PC-3 (cell line): Measurements from ENCODE around the gene ZRANB3. TPM values are rescaled to one million over a fixed set of nuclear protein-coding genes. Genes with fewer than 3 reads are reported as not detected.

Experiments
- ATAC-seq: fragments of 200-7000 bp; cut with Tn5 transposase; 2 replicates; pipeline ENCODE4 v1.9.1; 2020; ENCODE audit warnings: mild to moderate bottlenecking, moderate library complexity
- BruUV-seq: library from RNA; stranded (reverse); fragments of 400-500 nt; replicated peaks from 2 replicates; lab custom pipeline; 2021; lab: Mats Ljungman, UMichigan
- CTCF ChIA-PET: fragments of 300-600 bp; sonication (Branson Sonifier 250); formaldehyde crosslinking; loops from one replicate; lab custom pipeline; 2022; ENCODE audit warnings: antibody characterized with exemption; lab: Charles Lee
- POLR2A ChIA-PET: fragments of 300-600 bp; sonication (Branson Sonifier 250); formaldehyde crosslinking; loops from one replicate; lab custom pipeline; 2022; ENCODE audit warnings: antibody characterized with exemption; ENCODE audit not compliant: unreplicated experiment; lab: Charles Lee
- DNase-seq: peaks from one replicate; pipeline ENCODE4 v3.0.0-alpha.2; 2015
- H2AFZ ChIP-seq: fragments of 300-600 bp; sonication (generic); 2 replicates; pipeline ENCODE4 v1.6.0; 2016; ENCODE audit warnings: antibody characterized with exemption, low read length
- H3F3A ChIP-seq: fragments of 300-600 bp; sonication (generic); one replicate; pipeline ENCODE4 v1.6.0; 2017; ENCODE audit warnings: antibody characterized with exemption, low read length, control low read depth, mild to moderate bottlenecking; ENCODE audit not compliant: unreplicated experiment
- H3K27ac ChIP-seq: fragments of 300-600 bp; sonication (generic); 2 replicates; pipeline ENCODE4 v1.5.1; 2016; ENCODE audit warnings: mild to moderate bottlenecking, low read length
- H3K27me3 ChIP-seq: fragments of 300-600 bp; sonication (generic); 2 replicates; pipeline ENCODE4 v1.6.1; 2016; ENCODE audit warnings: low read length, mixed read lengths
- H3K36me3 ChIP-seq: fragments of 300-600 bp; sonication (generic); 2 replicates; pipeline ENCODE4 v1.6.1; 2016; ENCODE audit warnings: low read depth, mixed run types, low read length, mixed read lengths
- H3K4me1 ChIP-seq: fragments of 300-600 bp; sonication (generic); 2 replicates; pipeline ENCODE4 v1.5.1; 2016; ENCODE audit warnings: low read length; ENCODE audit not compliant: insufficient read depth
- H3K4me2 ChIP-seq: fragments of 300-600 bp; sonication (generic); 2 replicates; pipeline ENCODE4 v1.6.0; 2016; ENCODE audit warnings: low read length
- H3K4me3 ChIP-seq: fragments of 300-600 bp; sonication (generic); 2 replicates; pipeline ENCODE4 v1.5.1; 2016; ENCODE audit warnings: mild to moderate bottlenecking, low read length, mixed read lengths
- H3K79me2 ChIP-seq: fragments of 300-600 bp; sonication (generic); 2 replicates; pipeline ENCODE4 v1.6.1; 2017; ENCODE audit warnings: low read length, mixed read lengths
- H3K9ac ChIP-seq: fragments of 300-600 bp; sonication (generic); 2 replicates; pipeline ENCODE4 v1.6.0; 2016; ENCODE audit warnings: mild to moderate bottlenecking, low read length
- H3K9me2 ChIP-seq: fragments of 300-600 bp; sonication (generic); replicated peaks from 2 replicates; pipeline ENCODE4 v1.6.1; 2016; ENCODE audit warnings: mixed run types, low read length, mixed read lengths
- H3K9me3 ChIP-seq: fragments of 300-600 bp; sonication (generic); 2 replicates; pipeline ENCODE4 v1.6.1; 2016; ENCODE audit warnings: low read length, mixed read lengths
- H4K20me1 ChIP-seq: fragments of 300-600 bp; sonication (generic); 2 replicates; pipeline ENCODE4 v1.6.1; 2016; ENCODE audit warnings: low read length, mixed read lengths
- CTCF ChIP-seq: fragments of 300-600 bp; sonication (generic); conservative IDR thresholded peaks from 2 replicates; pipeline ENCODE4 v1.5.1; 2017; ENCODE audit warnings: antibody characterized with exemption, low read depth, mild to moderate bottlenecking, low read length
- EZH2 ChIP-seq: fragments of 300-600 bp; sonication (generic); IDR thresholded peaks from one replicate; pipeline ENCODE4 v1.6.1; 2017; ENCODE audit warnings: antibody characterized with exemption, mild to moderate bottlenecking, low read length; ENCODE audit not compliant: unreplicated experiment
- EZH2phosphoT487 ChIP-seq: fragments of 300-600 bp; sonication (generic); IDR thresholded peaks from 2 replicates; pipeline ENCODE4 v1.6.1; 2018; ENCODE audit warnings: mild to moderate bottlenecking, antibody characterized with exemption, low read length, borderline replicate concordance
- intact Hi-C: fragments of 100-400 bp; cut with micrococcal nuclease; formaldehyde crosslinking; loops from 2 replicates; pipeline ENCODE4 v1.9.0; 2023
- total RNA-seq: library from RNA; depleted of rRNA; stranded (reverse); fragments of >200 nt; gene quantifications from 2 replicates; pipeline ENCODE4 v1.2.3, GENCODE V29; 2014

ZRANB3 gene
- total RNA-seq, 1 experiment from 2014 or later, result 8.6 TPM

- POLR2A ChIA-PET, result no interaction called here
- H3K9ac ChIP-seq, result peak overlapping the region; percentile 7; the same call in 1 of the 2 replicates
- DNase-seq (peak; percentile 73), ATAC-seq (peak; percentile 12)
- H2AFZ ChIP-seq, result no peak overlapping the region
- BruUV-seq, result no TSS peak
- H3K79me2 ChIP-seq, result no peaks in the 10 kb centered on the region
- no peaks in the 10 kb centered on the region for H3K27me3 ChIP-seq
- CTCF ChIA-PET, result no interaction called here
- H3K9me3 ChIP-seq, result no peaks in the 10 kb centered on the region
- H4K20me1 ChIP-seq, result no peaks in the 10 kb centered on the region
- H3K4me2 ChIP-seq, result peak overlapping the region; percentile 38; the same call in 1 of the 2 replicates
- H3K36me3 ChIP-seq, result no peaks in the 10 kb centered on the region
- intact Hi-C loops, result loop anchor here (1.0 to 5.0 kb wide), 4 partner anchors 74 to 204 kb away; partner anchors contain the start of gene RAB3GAP1
- no peak overlapping the region for H3K4me3 ChIP-seq
- H3K4me1 ChIP-seq, result peaks cover 19% of the 10 kb centered on the region
- H3F3A ChIP-seq, result peaks cover 9% of the 10 kb centered on the region
- peak overlapping the region; percentile 85 for H3K27ac ChIP-seq
- TF ChIP-seq CTCF, result no peak
- no peak for TF ChIP-seq EZH2phosphoT487
- no peak for TF ChIP-seq EZH2
- no peaks in the 10 kb centered on the region for H3K9me2 ChIP-seq
Measured at GRCh38 chr2:135256531-135257260, 274.3 kb downstream of the ZRANB3 start.

- H3K4me1 ChIP-seq, result peaks cover 19% of the 10 kb centered on the region
- DNase-seq (no peak), ATAC-seq (no peak)
- no peak overlapping the region for H2AFZ ChIP-seq
- no peaks in the 10 kb centered on the region for H3K36me3 ChIP-seq
- no peaks in the 10 kb centered on the region for H3K9me3 ChIP-seq
- H3K27me3 ChIP-seq, result no peaks in the 10 kb centered on the region
- CTCF ChIA-PET, result no interaction called here
- POLR2A ChIA-PET, result interaction anchor here (0.5 kb wide), 1 partner anchor 28 kb away, joined by 3 read pairs; no protein-coding TSS in a partner anchor
- no peak overlapping the region for H3K4me3 ChIP-seq
- no peak overlapping the region for H3K4me2 ChIP-seq
- TF ChIP-seq EZH2phosphoT487, result no peak
- TF ChIP-seq EZH2, result no peak
- TF ChIP-seq CTCF, result no peak
- H3K9me2 ChIP-seq, result no peaks in the 10 kb centered on the region
- peaks cover 9% of the 10 kb centered on the region for H3F3A ChIP-seq
- H4K20me1 ChIP-seq, result no peaks in the 10 kb centered on the region
- no peak overlapping the region for H3K27ac ChIP-seq
- no TSS peak for BruUV-seq
- H3K9ac ChIP-seq, result no peak overlapping the region
- no peaks in the 10 kb centered on the region for H3K79me2 ChIP-seq
- intact Hi-C loops, result loop anchor here (5.0 kb wide), 2 partner anchors 73 to 203 kb away; partner anchors contain the start of gene RAB3GAP1
Measured at GRCh38 chr2:135255208-135255607, 275.8 kb downstream of the ZRANB3 start.

- Histone ChIP-seq H3K4me2 (no peak overlapping the region), H3K9ac (no peak overlapping the region), H4K20me1 (no peaks in the 10 kb centered on the region), H3K27me3 (no peaks in the 10 kb centered on the region), H3K27ac (no peak overlapping the region), H2AFZ (no peak overlapping the region), H3K9me3 (no peaks in the 10 kb centered on the region), H3K4me1 (peaks cover 13% of the 10 kb centered on the region), H3F3A (peaks cover 5% of the 10 kb centered on the region), H3K4me3 (no peak overlapping the region), H3K9me2 (no peaks in the 10 kb centered on the region), H3K36me3 (no peaks in the 10 kb centered on the region), H3K79me2 (no peaks in the 10 kb centered on the region)
- POLR2A ChIA-PET, result no interaction called here
- CTCF ChIA-PET, result no interaction called here
- ATAC-seq, result no peak
- BruUV-seq, result no TSS peak
- TF ChIP-seq CTCF (no peak), EZH2 (no peak), EZH2phosphoT487 (no peak)
- intact Hi-C loops, result no loop called here
- no peak for DNase-seq
Measured at GRCh38 chr2:135252805-135253458, 278.1 kb downstream of the ZRANB3 start.
